Stimulated activated CD4-positive, alpha-beta T cell treated with anti-CD3 and anti-CD28 coated beads, Interleukin-15, amount 100 ng/mL, for 24 hours (primary cell): ENCODE data around the gene INMT.
A peak's percentile ranks its signal among the peaks of the same experiment; 100 is the strongest.

ENCODE experiments used
- DNase-seq: peaks from one replicate; pipeline ENCODE4 v3.0.0-alpha.2; 2020

INMT gene

DNA sequence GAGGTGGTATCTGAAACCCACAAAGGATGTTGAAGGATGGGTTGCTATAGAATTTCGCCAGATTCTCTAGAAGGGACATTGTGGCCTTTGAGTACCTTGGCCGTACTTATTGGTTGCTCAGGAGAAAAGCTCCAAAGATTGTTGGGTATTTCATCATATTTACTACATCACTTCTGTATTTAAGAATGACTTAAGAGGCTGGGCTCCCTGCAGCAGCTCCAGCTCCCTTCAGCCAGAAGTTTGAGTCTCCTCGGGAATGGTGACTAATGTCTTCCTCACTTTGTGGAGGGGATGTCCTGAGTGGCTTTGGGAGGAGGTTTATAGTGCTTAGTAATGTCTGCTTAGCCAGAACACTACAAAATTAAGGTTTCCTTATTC, 37.4 kb downstream of the INMT start:
- no peak for DNase-seq

GRCh38 chr7:30790356-30790755, 38.4 kb downstream of the INMT start:
- no peak for DNase-seq

DNA sequence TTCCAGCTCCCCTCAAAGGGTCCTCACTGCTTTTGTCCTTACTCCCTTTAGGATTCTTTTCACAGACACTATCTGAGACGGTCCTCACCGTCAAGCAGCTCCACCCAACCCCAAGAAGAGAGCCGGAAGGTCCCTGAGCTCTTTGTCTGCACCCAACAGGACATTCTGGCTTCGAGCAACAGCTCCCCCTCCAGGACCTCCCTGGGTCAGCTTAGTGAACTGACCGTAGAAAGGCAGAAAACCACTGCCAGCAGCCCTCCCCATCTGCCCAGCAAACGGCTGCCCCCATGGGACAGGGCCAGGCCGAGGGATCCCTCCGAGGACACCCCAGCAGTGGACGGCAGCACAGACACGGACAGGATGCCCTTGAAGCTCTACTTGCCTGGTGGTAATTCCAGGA, 39.2 kb downstream of the INMT start:
- no peak for DNase-seq

DNA sequence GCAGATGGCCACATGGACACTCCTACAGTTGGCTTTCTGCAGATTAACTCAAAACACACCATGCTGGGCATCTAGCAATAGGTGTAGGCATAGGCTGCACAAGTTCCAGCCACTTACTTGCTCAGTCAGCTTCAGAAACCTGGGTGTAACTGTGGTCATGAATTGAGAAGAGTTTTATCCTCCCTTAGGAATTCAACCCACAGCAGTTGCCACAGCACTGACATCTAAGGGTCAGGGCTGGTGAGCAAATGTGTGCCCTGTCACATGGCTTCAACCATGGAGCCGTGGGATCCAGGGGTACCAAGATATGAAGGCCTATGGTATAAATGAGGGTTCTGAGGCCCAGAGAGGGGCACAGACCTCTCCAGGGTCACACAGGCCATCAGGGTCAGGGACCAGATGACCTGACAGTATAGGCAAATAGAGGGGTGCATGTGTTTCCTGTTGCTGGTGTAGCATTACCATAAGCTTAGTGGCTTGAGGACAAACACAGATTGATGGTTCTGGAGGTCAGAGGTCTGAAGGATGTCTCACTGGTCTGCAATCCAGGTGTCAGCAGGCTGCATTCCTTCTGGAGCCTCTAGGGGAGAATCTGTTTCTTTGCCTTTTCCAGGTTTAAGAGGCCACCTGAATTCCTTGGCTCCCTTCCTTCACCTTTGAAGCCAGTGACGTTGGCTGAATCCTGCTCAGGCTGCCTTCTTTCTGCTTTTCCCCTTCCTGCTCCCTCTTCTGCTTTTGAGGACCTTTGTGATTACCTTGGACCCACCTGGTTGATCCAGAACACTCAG, 43.4 kb downstream of the INMT start:
- no peak for DNase-seq

- DNase-seq, result no peak
These were observed 44.4 kb downstream of the INMT start for GRCh38 chr7:30796105-30796869.

GRCh38 chr7:30797176-30798040, 45.5 kb downstream of the INMT start:
- DNase-seq, result no peak

GRCh38 chr7:30799206-30799975, 47.5 kb downstream of the INMT start:
- no peak for DNase-seq

DNA sequence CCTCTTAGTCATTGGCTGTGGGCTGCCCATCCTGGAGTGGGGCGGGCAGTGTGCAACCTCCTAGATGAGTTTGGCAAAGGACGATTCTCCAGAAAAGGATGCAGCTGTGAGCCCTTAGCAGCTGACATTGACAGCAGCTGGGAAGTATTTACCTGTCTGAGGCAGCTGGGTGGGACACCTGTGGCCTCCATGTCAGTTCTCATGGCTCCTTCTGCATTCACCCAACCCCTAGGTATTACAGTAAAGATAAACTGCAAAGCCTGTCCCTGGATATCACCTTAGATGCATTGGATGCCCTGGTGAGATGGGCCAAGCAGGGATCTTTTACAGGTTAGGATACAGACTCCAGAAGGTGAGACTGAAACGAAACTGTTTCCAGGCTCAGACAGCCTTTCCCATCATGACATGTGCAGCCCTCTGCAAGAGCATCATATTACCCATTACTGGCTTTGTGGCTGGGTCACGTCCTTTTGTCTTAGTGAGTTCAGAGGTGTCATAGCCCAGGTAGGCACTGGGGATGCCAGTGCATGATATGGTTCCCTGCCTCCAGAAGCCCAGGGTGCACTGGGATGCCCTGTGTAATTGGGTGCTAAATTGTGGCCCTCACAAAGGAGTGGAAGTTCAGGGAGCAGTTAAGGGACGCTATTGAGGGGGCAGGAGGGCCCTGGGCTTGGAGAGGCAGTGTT, 48.2 kb downstream of the INMT start:
- DNase-seq, result no peak

- DNase-seq, result peak; percentile 12
These were observed 48.9 kb downstream of the INMT start for GRCh38 chr7:30800785-30801252.

DNA sequence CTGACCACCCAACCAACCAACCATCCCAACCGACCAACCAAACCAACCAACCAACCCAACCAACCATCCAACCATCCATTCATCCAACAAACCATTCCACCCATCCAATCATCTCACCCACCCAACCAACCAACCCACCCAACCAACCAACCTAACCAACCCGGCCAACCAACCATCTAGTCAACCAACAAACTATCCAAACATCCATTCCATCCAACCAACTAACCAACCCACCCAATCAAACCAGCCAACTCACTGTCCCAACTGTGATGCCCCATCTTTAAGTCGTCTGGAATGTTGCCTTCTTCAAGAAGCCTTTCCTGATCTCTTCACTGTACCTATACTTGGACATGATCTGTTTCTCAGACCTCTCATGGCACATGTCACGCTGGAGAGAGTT, 50.9 kb downstream of the INMT start:
- DNase-seq, result no peak

DNA sequence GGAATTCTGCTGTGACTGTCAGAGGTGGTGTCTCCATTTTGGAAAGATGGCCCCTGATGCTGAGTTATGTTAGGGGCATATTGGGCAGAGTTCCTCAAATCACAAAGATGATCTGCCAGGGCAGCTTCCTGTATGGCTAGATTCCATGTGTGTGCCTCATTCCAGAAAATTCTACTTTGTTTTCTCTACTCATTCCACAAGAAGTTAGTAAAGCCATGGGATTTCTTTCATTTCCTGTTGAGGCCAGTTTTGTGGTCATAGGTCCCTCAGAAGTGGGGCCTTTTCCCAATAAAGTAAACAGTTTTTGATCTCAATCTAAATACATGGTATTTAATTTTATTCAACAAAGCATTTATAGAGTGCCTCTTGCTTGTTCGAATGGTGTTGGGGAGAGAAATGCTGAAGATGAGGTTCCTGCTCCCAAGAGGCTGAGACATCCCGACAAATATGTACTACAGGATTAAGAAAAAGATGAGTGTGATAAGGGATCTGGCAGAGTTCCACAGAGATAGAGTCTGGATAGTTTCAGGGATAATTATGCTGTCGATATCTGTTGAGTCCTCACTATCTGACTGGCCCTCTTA, 52.2 kb downstream of the INMT start:
- DNase-seq, result no peak

DNA sequence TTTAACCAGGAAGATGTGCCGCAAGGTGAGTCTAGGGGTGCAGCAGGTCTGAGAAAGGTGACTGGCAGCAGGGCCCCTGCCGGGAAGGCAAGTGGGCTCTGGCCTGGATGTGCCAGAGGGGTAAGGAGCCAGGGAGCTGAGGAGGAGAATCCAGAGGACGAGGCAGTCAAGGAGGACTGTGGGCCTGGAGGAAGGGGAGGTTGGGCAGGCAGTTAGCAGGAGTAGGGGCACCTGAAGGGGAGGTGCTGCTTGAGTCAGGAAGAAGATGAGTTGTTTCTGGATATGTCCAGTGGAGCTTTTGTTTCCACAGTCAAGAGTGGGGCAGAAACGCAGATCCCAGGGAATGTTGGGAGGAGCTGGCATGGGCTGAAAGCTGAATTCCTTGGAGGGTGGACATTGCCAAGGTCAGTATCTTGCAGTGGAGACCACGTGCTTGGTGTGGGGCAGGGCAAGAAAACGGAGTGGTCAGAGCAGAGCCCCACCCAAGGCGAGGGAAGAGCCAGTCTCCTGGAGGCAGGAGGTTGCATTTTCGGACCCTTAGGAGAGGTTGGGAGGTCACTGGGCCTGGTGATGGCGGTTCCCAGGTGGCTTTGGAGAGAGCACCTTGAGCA, 53.3 kb downstream of the INMT start:
- no peak for DNase-seq

- no peak for DNase-seq
These were observed 54.0 kb downstream of the INMT start for GRCh38 chr7:30805931-30806330.
